Anterior cingulate cortex (tissue), 58 donors: ENCODE data around the gene OR2T6.
"Not testable (repeated sequence)": the region's sequence is repeated elsewhere in the genome, so short reads cannot be mapped to it uniquely, and the experiment has no call there.

ENCODE experiments used
- DNase-seq, 58 donors: peaks; one replicate each; lab custom pipeline; 2025; lab: John Stamatoyannopoulos, UW

The OR2T6 gene

DNA sequence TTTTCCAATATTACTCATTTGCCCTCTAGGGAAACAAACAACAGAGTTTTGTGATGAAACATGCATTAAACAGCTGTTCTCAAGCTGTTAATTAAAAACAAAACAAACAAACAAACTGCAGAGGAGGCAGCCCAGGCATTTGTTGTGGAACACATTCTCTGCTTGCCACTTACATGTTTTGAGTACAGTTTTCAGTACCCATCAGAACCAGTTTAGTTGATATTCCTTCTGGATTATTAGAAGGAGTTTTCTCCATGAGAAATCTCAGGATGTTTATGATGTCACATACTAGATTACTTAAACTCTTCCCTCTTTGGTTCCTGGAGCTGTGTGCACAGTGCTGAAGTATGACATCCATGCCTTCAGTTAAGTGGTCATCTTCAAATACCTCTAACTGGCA lies at the start of gene OR2T6:
OR2T6 (plus strand) TSS at position 301 of the 400 bp plus-strand sequence. CDS start 11,863 bp downstream, outside the sequence.
- no peak for DNase-seq

DNA sequence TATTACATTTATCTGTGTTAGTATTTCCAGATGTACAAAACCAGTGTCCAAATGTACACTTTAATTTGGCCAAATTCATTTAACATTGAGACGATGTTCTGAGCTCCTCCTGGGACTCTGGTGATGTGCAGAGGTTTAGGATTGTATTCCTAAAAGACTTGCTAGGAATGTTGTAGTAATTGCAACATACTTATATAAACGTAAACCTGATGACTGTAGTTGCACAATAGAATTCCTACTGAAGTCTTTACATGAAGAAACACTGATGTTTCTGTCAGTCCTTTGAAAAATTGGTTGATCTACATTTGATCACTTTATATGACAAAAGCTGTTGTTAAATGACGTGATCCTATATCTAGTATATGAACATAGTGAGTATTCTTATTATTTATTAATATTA lies 32.1 kb upstream of the OR2T6 start:
- DNase-seq = no peak

- no peak for DNase-seq
These were observed 27.1 kb upstream of the OR2T6 start, which contains the start of gene OR14C36 for GRCh38 chr1:248348475-248348874. Gene OR14C36 (plus strand): TSS chr1:248348775. CDS start chr1:248348775, 0 bp downstream.

GRCh38 chr1:248359415-248359814 lies 16.1 kb upstream of the OR2T6 start:
- DNase-seq = peak in 6 of 58 donors; percentile 5 to 26 (median 8)

DNA sequence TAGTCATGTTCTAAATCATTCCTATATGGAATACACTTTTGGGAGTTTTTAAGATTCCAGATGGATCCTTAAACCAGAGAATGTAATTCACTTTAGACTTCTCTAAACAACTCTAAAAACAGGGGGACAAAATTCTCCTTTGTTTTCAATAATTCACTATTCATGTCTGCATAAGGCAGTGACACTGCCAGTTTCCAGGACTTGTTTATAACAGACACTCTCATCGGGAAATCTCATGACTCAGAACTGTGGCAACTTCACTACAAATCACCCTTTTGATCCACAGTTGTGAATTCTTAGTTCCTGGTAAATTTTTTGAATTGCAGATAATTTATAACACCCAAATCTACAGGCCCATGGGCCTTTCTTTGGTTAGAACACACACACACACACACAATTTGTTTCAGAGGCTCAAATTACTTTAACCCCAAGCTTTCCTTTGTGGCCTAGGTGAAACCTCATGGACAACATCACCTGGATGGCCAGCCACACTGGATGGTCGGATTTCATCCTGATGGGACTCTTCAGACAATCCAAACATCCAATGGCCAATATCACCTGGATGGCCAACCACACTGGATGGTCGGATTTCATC lies 14.3 kb upstream of the OR2T6 start, which contains the start of gene OR2T4:
OR2T4 (plus strand) TSS at position 545 of the 595 bp plus-strand sequence; CDS start at position 545, 0 bp downstream.
- DNase-seq = peak in 7 of 58 donors; percentile 0 to 68 (median 18)

- no peak for DNase-seq
These were observed 8.9 kb upstream of the OR2T6 start for GRCh38 chr1:248366609-248367008.

GRCh38 chr1:248372394-248372793 lies 3.2 kb upstream of the OR2T6 start:
- no peak for DNase-seq

DNA sequence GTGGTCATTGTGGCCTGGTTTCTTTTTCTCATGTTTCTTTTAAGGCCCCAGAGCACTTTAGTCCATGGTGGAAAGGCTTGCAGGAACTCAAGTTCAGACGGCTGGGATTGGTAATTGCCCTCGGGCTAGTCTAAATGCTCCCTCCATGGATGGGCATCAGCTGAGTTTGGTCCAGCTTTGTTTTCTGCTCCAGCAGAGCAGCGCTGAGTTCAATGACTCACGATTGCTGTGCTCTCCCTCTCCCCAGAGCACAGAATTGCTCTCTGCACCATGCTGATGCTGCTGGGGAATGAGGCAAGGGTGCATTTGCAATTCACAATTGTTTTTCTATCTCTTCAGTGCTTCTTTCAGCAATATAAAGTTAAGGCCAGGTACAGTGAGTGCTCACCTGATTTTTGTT lies 1.8 kb upstream of the OR2T6 start:
- DNase-seq = no peak

DNA sequence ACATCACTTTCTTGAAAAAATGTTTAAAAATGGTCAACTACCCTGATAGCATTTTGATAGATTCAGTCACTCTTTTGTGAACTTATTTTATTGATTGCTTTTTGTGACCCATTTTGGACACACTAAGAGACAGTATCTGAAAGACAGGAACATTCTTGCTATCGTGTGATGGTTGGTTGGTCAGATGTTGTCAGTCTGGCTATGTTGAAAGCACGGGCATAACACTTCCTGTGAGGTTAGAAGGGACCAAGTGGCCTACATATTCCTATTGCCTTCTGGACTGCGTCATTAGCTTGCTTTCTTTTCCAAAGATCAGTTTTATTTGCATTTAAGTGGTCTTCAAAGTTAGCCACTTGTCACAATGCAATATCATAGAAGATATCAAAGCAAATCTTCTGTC lies 1.4 kb downstream of the OR2T6 start:
- DNase-seq = no peak

DNA sequence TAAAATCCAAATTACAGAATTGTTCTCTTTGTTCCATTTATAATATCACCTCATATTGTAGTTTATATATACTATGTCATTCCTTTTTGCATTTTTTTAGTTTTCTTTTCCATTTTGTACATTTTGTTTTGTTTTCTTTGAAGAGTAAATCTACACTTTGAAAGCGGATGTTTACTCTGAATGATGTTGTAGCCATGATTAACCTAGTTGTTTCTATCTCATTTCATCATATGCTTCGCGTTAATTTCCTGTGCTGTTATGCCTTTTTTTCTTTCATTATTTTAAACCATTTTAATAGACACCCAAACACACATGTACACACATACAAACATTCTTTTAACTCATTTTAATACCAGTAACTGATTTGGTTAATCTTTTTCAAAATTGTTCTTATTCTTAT lies 5.3 kb downstream of the OR2T6 start:
- no peak for DNase-seq

DNA sequence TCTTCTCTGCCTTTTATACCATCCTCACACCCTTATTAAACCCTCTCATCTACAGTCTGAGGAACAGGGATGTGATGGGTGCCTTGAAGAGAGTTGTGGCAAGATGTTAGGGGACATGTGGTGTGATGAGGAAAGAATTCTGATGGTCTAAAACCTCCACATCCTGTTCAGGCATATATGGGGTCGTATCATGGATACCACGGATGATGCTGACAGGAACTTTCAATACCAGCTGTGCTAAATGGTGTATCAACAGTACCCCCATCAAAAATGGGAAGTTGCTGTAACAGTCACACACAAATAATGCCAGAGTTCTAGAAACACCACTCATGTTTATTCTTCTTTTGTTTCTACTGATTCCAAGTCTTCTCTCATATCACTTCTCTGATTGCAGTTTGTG lies 12.9 kb downstream of the OR2T6 start:
- DNase-seq = no peak

- peak in 1 of 58 donors; percentile 4 for DNase-seq
These were observed 17.5 kb downstream of the OR2T6 start for GRCh38 chr1:248393050-248393449.

DNA sequence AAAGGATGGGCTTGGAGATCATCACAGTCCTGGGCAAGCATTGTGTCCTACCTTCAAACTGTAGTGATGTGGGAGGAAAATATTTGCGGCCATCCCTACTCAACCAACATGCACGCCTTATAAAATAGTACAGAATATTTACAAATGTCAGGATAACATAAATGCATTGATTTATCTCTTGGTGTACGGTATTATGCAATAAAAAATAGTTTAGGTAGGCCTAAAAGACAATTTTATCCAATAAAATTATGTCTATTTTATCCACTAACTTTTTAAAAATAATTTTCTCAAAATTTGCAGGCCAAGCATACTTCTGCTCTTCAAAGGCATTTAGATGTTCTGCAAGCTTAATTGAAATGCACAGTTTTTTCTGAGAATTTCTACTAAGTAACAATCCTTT lies 27.2 kb downstream of the OR2T6 start, which contains the start of gene OR2T1:
OR2T1 (plus strand) TSS at position 301 of the 400 bp plus-strand sequence. CDS start 3,100 bp downstream, outside the sequence.
- no peak for DNase-seq

GRCh38 chr1:248404024-248404423 lies 28.5 kb downstream of the OR2T6 start:
- DNase-seq = peak in 22 of 58 donors; percentile 2 to 79 (median 38)

DNA sequence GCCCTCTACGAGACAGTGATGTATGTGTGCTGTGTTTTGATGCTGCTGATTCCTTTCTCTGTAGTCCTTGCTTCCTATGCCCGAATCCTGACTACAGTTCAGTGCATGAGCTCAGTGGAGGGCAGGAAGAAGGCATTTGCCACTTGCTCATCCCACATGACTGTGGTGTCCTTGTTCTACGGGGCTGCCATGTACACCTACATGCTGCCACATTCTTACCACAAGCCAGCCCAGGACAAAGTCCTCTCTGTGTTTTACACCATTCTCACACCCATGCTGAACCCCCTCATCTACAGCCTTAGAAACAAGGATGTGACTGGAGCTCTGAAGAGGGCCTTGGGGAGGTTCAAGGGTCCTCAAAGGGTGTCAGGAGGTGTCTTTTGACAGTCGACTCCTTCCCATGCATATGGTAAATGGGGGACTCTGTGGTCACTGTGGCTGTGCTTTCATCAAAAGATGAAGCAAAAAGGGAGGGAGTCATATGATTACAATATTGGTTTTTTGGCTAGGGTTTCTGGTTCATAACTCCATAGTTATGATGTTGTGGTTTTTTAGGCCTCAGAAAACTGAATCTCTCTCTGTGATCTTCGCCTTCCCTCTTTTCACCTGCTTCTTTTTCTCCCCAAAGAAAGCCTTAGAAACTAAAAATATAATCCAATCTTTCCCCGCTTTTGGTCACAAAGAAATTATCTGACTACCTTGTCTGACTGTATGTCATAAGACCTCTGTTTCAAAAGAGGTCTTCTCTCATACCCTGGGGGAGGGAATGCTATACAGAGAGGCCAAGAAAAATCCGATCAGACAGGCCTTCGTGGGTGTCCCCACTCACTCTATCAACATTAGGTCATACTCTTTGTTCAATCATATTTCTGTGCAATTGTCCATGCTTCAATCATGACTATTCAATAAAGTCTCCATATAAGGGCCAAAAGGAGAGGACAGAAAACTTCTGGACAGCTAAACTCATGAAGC lies 31.5 kb downstream of the OR2T6 start:
- DNase-seq = no peak

GRCh38 chr1:248416226-248416625 lies 40.7 kb downstream of the OR2T6 start:
- no peak for DNase-seq

DNA sequence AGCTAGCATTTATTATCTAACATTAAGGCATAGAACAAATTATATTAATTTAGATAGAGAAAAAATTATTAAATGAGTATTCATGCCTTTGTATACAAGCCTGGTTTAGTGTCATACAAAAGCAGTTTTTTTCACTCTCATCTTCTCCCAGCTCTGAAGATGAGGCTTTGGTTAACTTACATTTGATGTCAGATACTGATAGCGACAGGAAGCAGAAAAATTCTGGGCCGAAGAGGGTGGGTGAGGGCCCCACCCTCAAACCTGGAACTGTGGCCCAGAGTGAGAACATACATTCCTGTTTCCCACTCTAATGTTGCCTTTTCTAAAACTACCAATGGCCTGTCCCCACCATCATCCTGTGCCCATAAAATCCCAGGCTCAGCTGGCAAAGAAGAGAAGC lies 42.3 kb downstream of the OR2T6 start:
- DNase-seq = no peak

DNA sequence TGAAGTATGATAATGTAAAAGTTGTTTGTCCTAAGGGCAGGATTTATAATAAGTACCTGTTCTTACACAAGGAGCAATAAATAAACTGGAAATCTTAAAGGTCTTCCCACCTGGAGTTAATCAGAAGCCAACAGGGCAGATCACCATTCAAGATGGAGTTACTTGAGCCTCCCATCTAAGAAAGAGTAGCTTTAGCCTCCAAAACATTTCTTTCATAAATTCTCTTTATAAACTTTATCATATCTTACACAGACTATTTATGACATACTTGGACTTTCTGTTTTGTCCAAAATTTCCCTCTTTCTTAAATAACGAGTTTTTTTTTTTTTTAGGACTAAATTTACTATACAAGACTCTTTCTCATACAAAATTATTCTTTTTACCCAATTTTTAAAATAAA lies 45.8 kb downstream of the OR2T6 start:
- no peak for DNase-seq

- DNase-seq = not testable (repeated sequence)
These were observed 52.1 kb downstream of the OR2T6 start for GRCh38 chr1:248427526-248428191.

- DNase-seq = not testable (repeated sequence)
These were observed 52.6 kb downstream of the OR2T6 start for GRCh38 chr1:248428192-248428533.

DNA sequence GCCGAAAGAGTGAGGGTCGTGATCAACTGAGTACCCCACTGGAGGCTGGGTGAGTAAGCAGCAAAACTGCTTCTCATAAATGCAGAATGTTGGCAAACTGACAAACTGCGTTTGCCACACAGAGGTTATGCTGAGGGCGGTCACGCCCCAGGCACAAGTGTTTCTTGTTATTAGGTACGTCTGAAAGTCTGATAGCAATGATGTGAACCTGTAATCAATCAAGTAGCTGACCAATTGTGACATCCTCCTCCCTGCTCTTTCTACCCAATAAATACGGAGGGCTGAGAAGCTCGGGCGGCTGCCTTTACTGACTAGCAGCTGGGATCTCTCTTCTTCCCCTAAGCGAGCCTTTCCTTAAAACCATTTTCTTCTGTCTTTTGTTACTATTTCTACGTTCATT lies 56.1 kb downstream of the OR2T6 start:
- not testable (repeated sequence) for DNase-seq
